ENCODE measurements around the gene KCNJ18. TPM values are rescaled to one million over a fixed set of nuclear protein-coding genes. Genes with fewer than 3 reads are reported as not detected.
"Not testable (repeated sequence)": the region's sequence is repeated elsewhere in the genome, so short reads cannot be mapped to it uniquely, and the experiment has no call there.

KCNJ18 gene
- total and polyA plus RNA-seq, 2 of the 13 experiments (the other 11 are each of a cell fraction or from before 2014, with no cell fraction given): not detected

GRCh38 chr17:21742326-21742725, 50.0 kb downstream of the KCNJ18 start (continued):
- TF ChIP-seq ELF4 (CRISPR knock-in tag; IDR thresholded peaks at IDR 0.05; ENCODE audit: borderline replicate concordance): no peak
- no peak for TF ChIP-seq LRRFIP1 (CRISPR knock-in tag; conservative IDR thresholded peaks at IDR 0.05)
- no peak for TF ChIP-seq PRMT3 (CRISPR knock-in tag; IDR thresholded peaks at IDR 0.05; ENCODE audit: borderline replicate concordance, low read depth)
- TF ChIP-seq JARID2 (CRISPR knock-in tag; IDR thresholded peaks at IDR 0.05; ENCODE audit: insufficient replicate concordance): no peak
- TF ChIP-seq SOX5 (CRISPR knock-in tag; IDR thresholded peaks at IDR 0.05; ENCODE audit: borderline replicate concordance): no peak
- TF ChIP-seq MXD4 (CRISPR knock-in tag; IDR thresholded peaks at IDR 0.05): no peak
- no peak for TF ChIP-seq HNF1A (IDR thresholded peaks at IDR 0.05; ENCODE audit: low read depth)
- no peak for TF ChIP-seq HNF1A (CRISPR knock-in tag; IDR thresholded peaks at IDR 0.05; ENCODE audit: borderline replicate concordance)
- no peak for TF ChIP-seq NCOA5 (CRISPR knock-in tag; IDR thresholded peaks at IDR 0.05)
- TF ChIP-seq KDM5A (IDR thresholded peaks at IDR 0.05; ENCODE audit: borderline replicate concordance, low read length): no peak

- H3K79me2 ChIP-seq (ENCODE audit: insufficient read depth, low read length); ATAC-seq; FAIRE-seq; intact Hi-C loops (cut with micrococcal nuclease; ENCODE audit: unreplicated experiment); H3K4me1 ChIP-seq (ENCODE audit: insufficient read depth, low read length); H3K4me2 ChIP-seq (ENCODE audit: low read depth, low read length); H3K9me3 ChIP-seq (ENCODE audit: low read length); H3K9ac ChIP-seq (ENCODE audit: insufficient read depth, low read depth, low read length); H3K36me3 ChIP-seq (replicated peaks in 1 of 2; ENCODE audit: control insufficient read depth in 1 of 2, insufficient read depth in 2 of 2, low read length in 2 of 2); DNase-seq (ENCODE audit: low spot score); CTCF ChIA-PET (ENCODE audit: low intra/inter-chr PET ratio, low total read pairs); H3K27me3 ChIP-seq (ENCODE audit: control insufficient read depth in 1 of 2, insufficient read depth in 2 of 2, low read length in 2 of 2); H4K20me1 ChIP-seq (ENCODE audit: insufficient read depth, low read length); BruUV-seq (replicated peaks); H2AFZ ChIP-seq (ENCODE audit: low read length); H3K27ac ChIP-seq (ENCODE audit: extremely low read length, insufficient read depth, low read length); H3K4me3 ChIP-seq (replicated peaks in 1 of 3; ENCODE audit: insufficient read depth in 1 of 3, low read depth in 2 of 3, low read length in 3 of 3); in situ Hi-C loops (cut with HindIII; ENCODE audit: extremely low pct_ligation_motif_present, low pct_unique_long_range_greater_than_20kb); POLR2A ChIA-PET: not testable (repeated sequence)
- no CpG with 5 or more reads among the region's 3 CpGs for WGBS (ENCODE audit: low lambda C conversion rate)
Observed at GRCh38 chr17:21744151-21744550, 51.8 kb downstream of the KCNJ18 start.

- H3K79me2 ChIP-seq (ENCODE audit: insufficient read depth, low read length); FAIRE-seq; CTCF ChIA-PET (ENCODE audit: low intra/inter-chr PET ratio, low total read pairs); H3K4me2 ChIP-seq (ENCODE audit: low read depth, low read length); H4K20me1 ChIP-seq (ENCODE audit: insufficient read depth, low read length); H3K4me1 ChIP-seq (ENCODE audit: insufficient read depth, low read length); H3K27me3 ChIP-seq (ENCODE audit: control insufficient read depth in 1 of 2, insufficient read depth in 2 of 2, low read length in 2 of 2); in situ Hi-C loops (cut with HindIII; ENCODE audit: extremely low pct_ligation_motif_present, low pct_unique_long_range_greater_than_20kb); ATAC-seq; H3K36me3 ChIP-seq (replicated peaks in 1 of 2; ENCODE audit: control insufficient read depth in 1 of 2, insufficient read depth in 2 of 2, low read length in 2 of 2); H2AFZ ChIP-seq (ENCODE audit: low read length); H3K9me3 ChIP-seq (ENCODE audit: low read length); DNase-seq (ENCODE audit: low spot score); BruUV-seq (replicated peaks); POLR2A ChIA-PET; H3K9ac ChIP-seq (ENCODE audit: insufficient read depth, low read depth, low read length); H3K27ac ChIP-seq (ENCODE audit: extremely low read length, insufficient read depth, low read length); H3K4me3 ChIP-seq (replicated peaks in 1 of 3; ENCODE audit: insufficient read depth in 1 of 3, low read depth in 2 of 3, low read length in 3 of 3); intact Hi-C loops (cut with micrococcal nuclease; ENCODE audit: unreplicated experiment): not testable (repeated sequence)
- no CpG with 5 or more reads among the region's 9 CpGs for WGBS (ENCODE audit: low lambda C conversion rate)
Observed at GRCh38 chr17:21744621-21745020, 52.3 kb downstream of the KCNJ18 start.

All from HepG2 (cell line).